Stimulated activated naive CD8-positive, alpha-beta T cell treated with anti-CD3 and anti-CD28 coated beads, Interleukin-15, Interleukin-2, amounts not matched to agents 100 ng/mL and 50 ng/mL, for 24 hours (primary cell): Measurements from ENCODE around the gene PRAMEF4.
"Not testable (repeated sequence)": the region's sequence is repeated elsewhere in the genome, so short reads cannot be mapped to it uniquely, and the experiment has no call there.

Experiments used
- H3K27ac Mint-ChIP-seq: one replicate; pipeline ENCODE4 v1.8.0; 2021; ENCODE audit warnings: mild to moderate bottlenecking, mixed read lengths
- H3K27me3 Mint-ChIP-seq: one replicate; pipeline ENCODE4 v1.8.0; 2021; ENCODE audit warnings: mixed read lengths
- H3K36me3 Mint-ChIP-seq: one replicate; pipeline ENCODE4 v1.8.0; 2021; ENCODE audit warnings: low read depth, mixed read lengths
- H3K4me1 Mint-ChIP-seq: one replicate; pipeline ENCODE4 v1.8.0; 2021; ENCODE audit warnings: low read depth, mixed read lengths
- H3K4me3 Mint-ChIP-seq: one replicate; pipeline ENCODE4 v1.8.0; 2021; ENCODE audit warnings: mild to moderate bottlenecking, mixed read lengths
- H3K9me3 Mint-ChIP-seq: one replicate; pipeline ENCODE4 v1.8.0; 2021; ENCODE audit warnings: mixed read lengths

The PRAMEF4 gene

DNA sequence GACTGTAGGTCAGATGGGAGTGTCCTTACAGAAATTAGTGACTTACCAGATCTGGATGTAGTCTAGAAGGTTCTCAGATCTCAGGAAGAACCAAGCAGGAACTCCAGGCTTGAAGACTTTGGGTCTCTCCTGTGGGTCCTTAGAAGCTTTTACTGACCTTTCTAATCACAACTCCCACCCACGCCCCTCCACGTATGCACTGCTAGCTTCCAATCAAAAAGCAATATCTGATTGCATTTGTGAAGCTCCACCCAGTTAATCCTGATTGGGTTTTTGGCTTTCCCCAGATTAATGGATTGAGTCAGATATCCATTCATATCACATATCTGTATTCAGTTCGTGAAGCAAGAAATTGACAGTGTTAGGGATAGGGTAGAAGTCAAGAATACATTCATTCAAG lies at the start of gene PRAMEF4:
Gene PRAMEF4 (minus strand): TSS at position 101 of the 400 bp plus-strand sequence. CDS start 2,807 bp downstream, outside the sequence.
- not testable (repeated sequence) for H3K4me1 Mint-ChIP-seq, H3K27ac Mint-ChIP-seq, H3K27me3 Mint-ChIP-seq, H3K36me3 Mint-ChIP-seq, H3K9me3 Mint-ChIP-seq, H3K4me3 Mint-ChIP-seq

- H3K36me3 Mint-ChIP-seq, H3K4me3 Mint-ChIP-seq, H3K4me1 Mint-ChIP-seq, H3K27me3 Mint-ChIP-seq, H3K27ac Mint-ChIP-seq, H3K9me3 Mint-ChIP-seq: not testable (repeated sequence)
Measured at GRCh38 chr1:12924368-12924767, 38.4 kb upstream of the PRAMEF4 start.

DNA sequence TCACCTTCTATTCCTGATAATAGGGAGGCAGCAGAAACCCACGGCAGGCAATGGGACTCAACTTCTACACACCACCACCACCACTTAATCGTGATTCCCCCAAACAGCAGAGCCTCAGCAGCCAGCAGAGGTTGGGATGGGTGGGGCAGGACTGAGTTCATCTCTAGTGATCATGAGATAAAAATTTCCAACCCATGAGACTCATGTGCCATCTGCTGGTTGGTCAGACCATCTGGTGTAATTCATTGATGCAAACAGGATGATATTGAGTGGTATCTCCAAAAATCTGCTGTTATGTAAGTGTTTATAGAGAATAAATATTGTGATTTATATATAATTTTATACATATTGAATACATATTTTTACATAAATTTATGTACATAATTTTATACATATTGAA lies 35.7 kb upstream of the PRAMEF4 start:
- H3K4me3 Mint-ChIP-seq, H3K4me1 Mint-ChIP-seq, H3K27ac Mint-ChIP-seq, H3K27me3 Mint-ChIP-seq, H3K36me3 Mint-ChIP-seq, H3K9me3 Mint-ChIP-seq: not testable (repeated sequence)

- not testable (repeated sequence) for H3K27me3 Mint-ChIP-seq, H3K4me1 Mint-ChIP-seq, H3K4me3 Mint-ChIP-seq, H3K9me3 Mint-ChIP-seq, H3K27ac Mint-ChIP-seq, H3K36me3 Mint-ChIP-seq
Measured at GRCh38 chr1:12916310-12916709, 30.3 kb upstream of the PRAMEF4 start, which contains the start of gene PRAMEF7. PRAMEF7 (plus strand) TSS chr1:12916610; CDS start chr1:12917693, 1,083 bp downstream.

DNA sequence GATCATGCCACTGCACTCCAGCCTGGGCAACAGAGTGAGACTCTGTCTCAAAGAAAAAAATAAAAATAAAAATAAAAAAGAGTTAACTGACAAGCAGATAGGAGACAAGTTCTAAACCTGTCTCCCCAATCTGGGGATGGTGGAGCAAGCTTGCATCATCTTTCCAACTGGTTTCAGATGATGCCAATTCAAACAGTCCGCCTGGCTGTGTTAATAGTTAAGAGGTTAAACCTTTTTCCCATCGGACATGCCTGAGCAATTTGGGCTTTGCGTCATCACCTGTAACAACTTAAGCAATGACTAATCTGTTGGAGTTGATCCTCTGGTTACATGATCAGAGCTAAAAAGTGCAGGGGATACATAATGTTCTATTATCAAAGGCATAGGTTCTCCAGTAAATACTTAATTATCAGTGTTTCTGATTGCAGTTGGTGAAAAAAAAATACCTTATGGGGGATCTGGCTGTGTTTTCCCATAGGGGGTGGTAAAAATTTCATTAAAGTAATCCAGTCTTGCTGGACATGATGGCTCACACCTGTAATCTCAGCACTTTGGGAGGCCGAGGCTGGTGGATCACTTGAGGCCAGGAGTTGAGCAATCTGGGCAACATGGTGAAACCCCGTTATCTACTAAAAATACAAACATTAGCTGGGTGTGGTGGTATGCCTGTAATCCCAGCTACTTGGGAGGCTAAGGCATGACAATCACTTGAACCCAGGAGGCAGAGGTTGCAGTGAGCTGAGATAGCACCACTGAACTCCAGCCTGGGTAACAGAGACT lies 18.0 kb upstream of the PRAMEF4 start:
- H3K9me3 Mint-ChIP-seq, H3K36me3 Mint-ChIP-seq, H3K27me3 Mint-ChIP-seq, H3K4me1 Mint-ChIP-seq, H3K4me3 Mint-ChIP-seq, H3K27ac Mint-ChIP-seq: not testable (repeated sequence)

DNA sequence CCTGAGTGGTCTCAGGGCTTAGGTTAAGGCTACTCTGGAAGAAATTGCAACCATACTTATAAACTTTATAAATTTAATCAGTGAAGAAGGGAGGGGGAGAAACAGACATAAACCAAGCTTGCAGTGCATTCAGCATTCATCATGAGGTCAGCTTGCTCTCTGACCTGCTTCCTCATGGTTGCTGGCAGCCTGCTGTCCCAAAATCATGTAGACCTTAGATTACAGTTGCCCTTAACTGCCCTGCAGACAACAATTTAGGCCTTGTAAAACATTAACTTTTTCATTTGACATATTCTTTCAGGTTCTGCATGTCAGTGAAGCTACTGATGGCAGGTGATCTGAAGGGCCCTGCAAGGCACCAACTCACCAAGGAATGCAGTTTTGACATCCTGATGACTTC lies 13.2 kb upstream of the PRAMEF4 start:
- H3K4me1 Mint-ChIP-seq, H3K27me3 Mint-ChIP-seq, H3K4me3 Mint-ChIP-seq, H3K27ac Mint-ChIP-seq, H3K36me3 Mint-ChIP-seq, H3K9me3 Mint-ChIP-seq: not testable (repeated sequence)

DNA sequence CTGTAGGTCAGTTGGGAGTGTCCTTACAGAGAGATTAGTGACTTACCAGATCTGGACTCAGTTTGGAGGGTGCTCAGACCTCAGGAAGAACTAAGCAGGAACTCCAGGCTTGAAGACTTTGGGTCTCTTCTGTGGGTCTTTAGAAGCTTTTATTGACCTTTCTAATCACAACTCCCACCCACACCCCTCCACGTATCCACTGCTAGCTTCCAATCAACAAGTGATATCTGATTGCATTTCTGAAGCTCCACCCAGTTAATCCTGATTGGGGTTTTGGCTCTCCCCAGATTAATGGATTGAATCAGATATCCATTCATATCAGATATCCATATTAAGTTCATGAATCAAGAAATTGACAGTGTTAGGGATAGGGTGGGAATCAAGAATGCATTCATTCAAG lies 12.2 kb upstream of the PRAMEF4 start, which contains the start of gene PRAMEF10:
Gene PRAMEF10 (minus strand): TSS at position 101 of the 400 bp plus-strand sequence. CDS start 2,423 bp downstream, outside the sequence.
- H3K27me3 Mint-ChIP-seq, H3K4me3 Mint-ChIP-seq, H3K4me1 Mint-ChIP-seq, H3K36me3 Mint-ChIP-seq, H3K9me3 Mint-ChIP-seq, H3K27ac Mint-ChIP-seq: not testable (repeated sequence)

GRCh38 chr1:12878453-12878852 lies 7.5 kb downstream of the PRAMEF4 start:
- H3K4me3 Mint-ChIP-seq, H3K4me1 Mint-ChIP-seq, H3K36me3 Mint-ChIP-seq, H3K9me3 Mint-ChIP-seq, H3K27me3 Mint-ChIP-seq, H3K27ac Mint-ChIP-seq: not testable (repeated sequence)

DNA sequence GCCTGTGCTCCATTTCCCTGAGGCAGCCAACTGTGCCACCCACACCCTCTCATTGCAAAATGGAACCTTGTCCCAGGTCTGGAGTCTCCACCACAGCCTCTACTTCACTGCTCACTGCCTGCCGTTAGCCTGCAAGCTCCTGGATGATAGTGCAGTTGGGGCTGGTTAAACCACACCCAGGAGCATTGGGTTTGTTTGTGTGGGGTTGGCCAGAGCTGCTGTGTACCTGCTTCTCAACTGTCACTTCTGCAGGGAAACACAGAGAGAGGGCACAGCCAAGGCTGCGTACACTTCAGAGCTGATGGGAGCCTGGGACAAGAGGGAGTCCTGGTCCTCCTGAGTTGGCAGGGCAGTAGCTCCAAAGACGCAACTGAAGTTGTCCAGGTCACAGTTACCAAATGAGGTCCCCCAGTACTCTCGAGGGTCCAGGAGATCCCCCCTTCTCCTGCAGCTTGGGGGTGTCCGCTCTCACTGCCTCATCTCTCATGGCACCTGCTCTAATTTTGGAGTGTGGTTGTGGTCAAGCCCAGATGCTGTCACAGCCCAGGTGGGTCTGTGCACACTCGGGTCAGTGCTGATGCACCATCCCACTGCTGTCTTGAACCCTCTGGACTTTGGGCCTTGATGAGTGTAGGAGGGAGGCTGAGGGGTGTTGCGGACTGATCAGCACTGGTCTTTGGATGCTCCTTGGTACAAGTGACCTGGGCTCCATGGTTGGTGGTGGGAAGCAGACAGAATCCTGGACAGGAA lies 22.7 kb downstream of the PRAMEF4 start:
- H3K4me1 Mint-ChIP-seq, H3K27ac Mint-ChIP-seq, H3K9me3 Mint-ChIP-seq, H3K36me3 Mint-ChIP-seq, H3K4me3 Mint-ChIP-seq, H3K27me3 Mint-ChIP-seq: not testable (repeated sequence)

GRCh38 chr1:12856786-12857185 lies 29.2 kb downstream of the PRAMEF4 start, which contains the start of gene PRAMEF2:
PRAMEF2 (plus strand) TSS chr1:12857086; CDS start chr1:12859010, 1,924 bp downstream.
- not testable (repeated sequence) for H3K36me3 Mint-ChIP-seq, H3K4me3 Mint-ChIP-seq, H3K9me3 Mint-ChIP-seq, H3K27ac Mint-ChIP-seq, H3K27me3 Mint-ChIP-seq, H3K4me1 Mint-ChIP-seq

GRCh38 chr1:12851779-12852178 lies 34.2 kb downstream of the PRAMEF4 start:
- H3K4me1 Mint-ChIP-seq: no peaks in the 10 kb centered on the region
- H3K27me3 Mint-ChIP-seq: peaks cover 8% of the 10 kb centered on the region
- H3K9me3 Mint-ChIP-seq: peaks cover 9% of the 10 kb centered on the region
- no peak overlapping the region for H3K4me3 Mint-ChIP-seq
- no peak overlapping the region for H3K27ac Mint-ChIP-seq
- H3K36me3 Mint-ChIP-seq: no peaks in the 10 kb centered on the region

DNA sequence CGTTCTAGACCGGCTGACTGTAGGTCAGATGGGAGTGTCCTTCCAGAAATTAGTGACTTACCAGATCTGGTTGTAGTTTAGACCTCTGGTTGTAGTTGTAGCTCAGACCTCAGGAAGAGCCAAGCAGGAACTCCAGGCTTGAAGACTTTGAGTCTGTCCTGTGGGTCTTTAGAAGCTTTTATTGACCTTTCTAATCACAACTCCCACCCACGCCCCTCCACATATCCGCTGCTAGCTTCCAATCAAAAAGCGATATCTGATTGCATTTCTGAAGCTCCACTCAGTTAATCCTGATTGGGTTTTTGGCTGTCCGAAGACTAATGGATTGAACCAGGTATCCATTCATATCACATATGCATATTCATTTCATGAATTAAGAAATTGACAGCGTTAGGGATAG lies 37.4 kb downstream of the PRAMEF4 start, which contains the start of gene HNRNPCL1:
Gene HNRNPCL1 (minus strand): TSS at position 101 of the 400 bp plus-strand sequence. CDS start 431 bp downstream, outside the sequence.
- not testable (repeated sequence) for H3K27me3 Mint-ChIP-seq, H3K9me3 Mint-ChIP-seq, H3K27ac Mint-ChIP-seq, H3K4me3 Mint-ChIP-seq, H3K4me1 Mint-ChIP-seq, H3K36me3 Mint-ChIP-seq

DNA sequence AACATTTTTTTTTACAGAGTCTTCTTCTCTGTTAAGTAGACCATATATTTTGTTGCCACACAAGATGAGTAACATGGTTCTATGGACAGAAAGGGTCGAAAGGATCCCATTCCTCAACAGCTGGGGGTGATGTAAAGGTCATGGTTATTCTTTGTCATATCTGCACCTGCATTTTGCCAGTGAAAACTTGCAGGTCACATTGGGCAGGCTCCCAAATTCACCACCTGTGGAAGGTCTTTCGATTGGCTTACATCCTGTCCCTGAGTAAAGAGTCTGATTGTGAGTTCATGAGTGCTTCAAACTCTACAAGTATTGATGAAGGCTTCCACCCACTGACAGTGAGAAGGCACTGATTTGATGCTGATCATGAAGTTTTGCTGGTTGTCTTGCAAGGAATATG lies 52.8 kb downstream of the PRAMEF4 start:
- H3K27me3 Mint-ChIP-seq, H3K4me3 Mint-ChIP-seq, H3K36me3 Mint-ChIP-seq, H3K9me3 Mint-ChIP-seq, H3K4me1 Mint-ChIP-seq, H3K27ac Mint-ChIP-seq: not testable (repeated sequence)

DNA sequence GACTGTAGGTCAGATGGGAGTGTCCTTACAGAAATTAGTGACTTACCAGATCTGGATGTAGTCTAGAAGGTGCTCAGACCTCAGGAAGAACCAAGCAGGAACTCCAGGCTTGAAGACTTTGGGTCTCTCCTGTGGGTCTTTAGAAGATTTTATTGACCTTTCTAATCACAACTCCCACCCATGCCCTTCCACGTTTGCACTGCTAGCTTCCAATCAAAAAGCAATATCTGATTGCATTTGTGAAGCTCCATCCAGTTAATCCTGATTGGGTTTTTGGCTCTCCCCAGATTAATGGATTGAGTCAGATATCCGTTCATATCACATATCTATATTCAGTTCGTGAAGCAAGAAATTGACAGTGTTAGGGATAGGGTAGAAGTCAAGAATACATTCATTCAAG lies 54.7 kb downstream of the PRAMEF4 start, which contains the start of gene PRAMEF11:
Gene PRAMEF11 (minus strand): TSS at position 101 of the 400 bp plus-strand sequence. CDS start 2,621 bp downstream, outside the sequence.
- not testable (repeated sequence) for H3K27ac Mint-ChIP-seq, H3K9me3 Mint-ChIP-seq, H3K4me3 Mint-ChIP-seq, H3K4me1 Mint-ChIP-seq, H3K36me3 Mint-ChIP-seq
- peaks cover 13% of the 10 kb centered on the region for H3K27me3 Mint-ChIP-seq
